Eye (tissue), 1 donor: ENCODE results near the gene UBAP1L.
"Not testable (repeated sequence)": the region's sequence is repeated elsewhere in the genome, so short reads cannot be mapped to it uniquely, and the experiment has no call there.

Experiments used
- DNase-seq: peaks from one replicate; pipeline ENCODE4 v3.0.0-alpha.2; 2015

The UBAP1L gene

DNA sequence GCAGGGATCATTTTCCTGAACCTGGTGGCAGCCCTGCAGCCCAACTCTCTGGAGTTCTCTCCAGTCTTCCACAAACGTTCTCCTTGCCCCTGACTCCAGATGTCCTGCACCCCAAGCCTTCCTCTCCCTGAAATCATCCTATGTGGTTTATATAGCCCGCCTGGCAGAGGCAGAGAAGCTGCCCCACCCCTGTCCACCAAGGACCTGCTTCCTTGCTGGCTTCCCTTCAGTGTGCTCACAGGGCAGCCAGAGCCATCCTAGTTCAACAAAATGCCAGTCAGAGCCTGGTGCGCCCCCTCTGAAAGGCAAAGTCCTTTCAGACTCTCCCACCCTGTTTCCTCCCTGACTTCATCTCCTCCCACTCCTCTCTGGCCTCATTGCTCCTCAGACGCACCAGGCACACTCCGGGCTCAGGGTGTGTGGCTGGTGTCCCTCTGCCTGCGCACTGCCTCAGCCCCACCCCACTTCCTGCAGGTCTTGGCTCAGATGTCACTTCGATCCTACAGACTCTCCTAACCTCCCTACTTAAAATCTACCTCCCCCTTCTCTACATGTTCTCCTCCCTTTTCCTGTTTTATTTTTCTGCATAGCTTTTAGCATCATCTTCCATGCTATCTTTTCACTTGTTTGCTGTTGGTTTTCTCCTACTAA, 32.6 kb downstream of the UBAP1L start:
- DNase-seq, result peak; percentile 37

DNA sequence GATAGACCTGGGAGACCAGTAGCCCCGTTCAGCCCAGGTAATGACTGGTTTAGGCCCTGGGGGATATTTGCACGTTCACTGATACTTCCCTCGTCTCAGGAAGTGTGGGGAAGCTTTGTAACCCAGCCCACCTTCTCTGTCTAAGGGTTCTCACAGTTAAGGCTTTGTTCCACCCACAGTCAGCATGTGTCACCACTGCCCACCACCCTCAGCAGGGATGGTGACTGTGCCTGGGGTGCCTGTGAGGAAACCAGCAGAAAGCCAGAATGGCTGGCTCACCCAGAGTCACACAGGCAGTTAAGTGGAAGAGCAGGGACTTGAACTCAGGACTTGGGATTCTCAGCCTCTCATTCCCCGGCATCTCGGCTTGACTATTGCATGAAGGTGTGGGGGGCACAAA, 33.2 kb downstream of the UBAP1L start:
- DNase-seq, result no peak

DNA sequence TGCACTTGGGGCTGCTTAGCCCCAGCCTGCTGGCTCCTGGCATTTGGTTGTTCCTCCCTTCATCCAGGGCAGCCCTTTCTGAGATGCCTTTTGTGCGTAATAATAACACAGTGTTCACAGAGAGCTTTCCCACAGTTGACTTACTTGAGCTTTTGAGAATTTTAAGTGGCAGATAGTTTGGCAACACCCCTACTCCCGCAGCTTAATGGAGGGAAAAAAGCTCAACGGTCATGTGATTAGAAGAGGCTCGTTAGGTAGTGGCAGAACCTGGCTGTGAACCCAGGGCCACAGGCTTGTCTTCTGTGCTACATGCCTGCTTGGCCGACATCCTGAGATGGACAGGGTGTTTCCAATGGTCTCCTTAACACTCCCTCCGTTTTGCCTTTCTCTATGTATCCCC, 33.7 kb downstream of the UBAP1L start:
- DNase-seq, result no peak

DNA sequence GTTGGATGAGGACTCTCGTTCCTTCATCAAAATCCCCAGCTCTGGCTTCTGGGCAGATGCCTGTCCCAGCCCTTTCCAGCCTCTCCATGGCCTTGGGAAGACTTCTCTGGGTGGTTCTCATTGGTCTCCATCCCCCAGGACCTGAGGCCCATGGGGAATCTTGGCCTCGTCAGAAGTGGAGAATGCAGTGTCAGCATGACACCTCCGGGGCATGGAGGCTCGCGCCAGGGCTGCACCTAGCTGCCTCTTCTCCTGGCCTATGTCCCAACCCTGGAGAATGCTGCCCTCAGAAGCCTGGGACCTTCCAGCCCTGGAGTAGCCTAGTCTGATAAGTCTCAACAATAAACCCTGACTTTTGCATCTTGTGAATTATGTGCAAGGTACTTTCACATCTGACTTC, 35.4 kb downstream of the UBAP1L start:
- DNase-seq, result no peak

DNA sequence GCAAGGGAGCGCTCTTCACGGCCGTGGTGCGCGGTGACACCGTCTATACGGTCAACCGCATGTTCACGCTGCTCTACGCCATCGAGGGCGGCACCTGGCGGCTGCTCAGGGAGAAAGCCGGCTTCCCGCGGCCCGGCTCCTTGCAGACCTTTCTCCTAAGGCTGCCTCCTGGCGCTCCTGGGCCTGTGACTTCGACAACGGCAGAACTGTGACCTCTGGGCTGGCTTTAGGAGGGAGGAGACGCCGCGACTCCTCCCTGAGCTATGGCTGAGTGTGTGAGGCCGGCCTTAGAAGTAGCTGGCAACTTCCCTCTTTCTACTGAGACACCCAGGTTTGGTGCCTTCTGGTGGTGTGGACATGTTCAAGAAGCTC, 37.0 kb downstream of the UBAP1L start:
- DNase-seq, result peak; percentile 79

DNA sequence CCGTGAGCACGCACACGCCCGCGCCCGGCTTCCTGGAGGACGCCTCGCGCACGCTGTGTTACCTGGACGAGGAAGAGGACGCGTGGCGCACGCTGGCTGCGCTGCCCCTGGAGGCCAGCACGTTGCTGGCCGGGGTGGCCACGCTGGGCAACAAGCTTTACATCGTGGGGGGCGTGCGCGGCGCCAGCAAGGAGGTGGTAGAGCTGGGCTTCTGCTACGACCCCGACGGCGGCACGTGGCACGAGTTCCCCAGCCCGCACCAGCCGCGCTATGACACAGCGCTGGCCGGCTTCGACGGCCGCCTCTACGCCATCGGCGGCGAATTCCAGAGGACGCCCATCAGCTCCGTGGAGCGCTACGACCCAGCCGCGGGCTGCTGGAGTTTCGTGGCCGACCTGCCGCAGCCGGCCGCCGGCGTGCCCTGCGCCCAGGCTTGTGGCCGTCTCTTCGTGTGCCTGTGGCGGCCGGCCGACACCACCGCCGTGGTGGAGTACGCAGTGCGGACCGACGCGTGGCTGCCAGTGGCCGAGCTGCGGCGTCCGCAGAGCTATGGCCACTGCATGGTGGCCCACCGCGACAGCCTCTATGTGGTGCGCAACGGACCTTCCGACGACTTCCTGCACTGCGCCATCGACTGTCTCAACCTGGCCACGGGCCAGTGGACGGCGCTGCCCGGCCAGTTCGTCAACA, 37.6 kb downstream of the UBAP1L start:
- DNase-seq, result no peak

DNA sequence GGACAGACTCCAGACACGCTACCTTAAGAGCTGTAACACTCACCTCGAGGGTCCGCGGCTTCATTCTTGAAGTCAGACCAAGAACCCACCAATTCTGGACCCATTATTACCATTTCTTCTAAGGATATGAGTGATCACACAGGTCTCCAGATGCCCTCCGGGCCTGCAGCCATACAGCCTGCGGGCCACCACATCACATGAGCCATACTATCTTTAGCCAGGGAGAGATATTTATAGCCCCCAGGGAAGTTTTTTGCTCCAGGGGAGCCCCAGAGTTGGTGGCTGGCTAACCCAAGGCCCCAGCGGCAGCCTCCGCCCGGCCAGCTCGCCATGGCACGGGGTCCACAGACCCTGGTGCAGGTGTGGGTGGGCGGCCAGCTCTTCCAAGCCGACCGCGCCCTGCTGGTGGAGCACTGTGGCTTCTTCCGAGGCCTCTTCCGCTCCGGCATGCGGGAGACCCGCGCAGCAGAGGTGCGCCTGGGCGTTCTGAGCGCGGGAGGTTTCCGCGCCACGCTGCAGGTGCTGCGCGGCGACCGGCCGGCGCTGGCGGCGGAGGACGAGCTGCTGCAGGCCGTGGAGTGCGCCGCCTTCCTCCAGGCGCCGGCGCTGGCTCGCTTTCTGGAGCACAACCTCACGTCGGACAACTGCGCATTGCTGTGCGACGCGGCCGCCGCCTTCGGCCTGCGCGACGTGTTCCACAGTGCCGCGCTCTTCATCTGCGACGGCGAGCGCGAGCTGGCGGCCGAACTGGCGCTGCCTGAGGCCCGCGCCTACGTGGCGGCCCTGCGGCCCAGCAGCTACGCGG, 38.3 kb downstream of the UBAP1L start, which contains the start of gene KBTBD13:
Gene KBTBD13, plus strand, starts transcription at position 261 of the 805 bp plus-strand sequence. Its CDS starts 70 bp downstream, at position 331.
- no peak for DNase-seq

DNA sequence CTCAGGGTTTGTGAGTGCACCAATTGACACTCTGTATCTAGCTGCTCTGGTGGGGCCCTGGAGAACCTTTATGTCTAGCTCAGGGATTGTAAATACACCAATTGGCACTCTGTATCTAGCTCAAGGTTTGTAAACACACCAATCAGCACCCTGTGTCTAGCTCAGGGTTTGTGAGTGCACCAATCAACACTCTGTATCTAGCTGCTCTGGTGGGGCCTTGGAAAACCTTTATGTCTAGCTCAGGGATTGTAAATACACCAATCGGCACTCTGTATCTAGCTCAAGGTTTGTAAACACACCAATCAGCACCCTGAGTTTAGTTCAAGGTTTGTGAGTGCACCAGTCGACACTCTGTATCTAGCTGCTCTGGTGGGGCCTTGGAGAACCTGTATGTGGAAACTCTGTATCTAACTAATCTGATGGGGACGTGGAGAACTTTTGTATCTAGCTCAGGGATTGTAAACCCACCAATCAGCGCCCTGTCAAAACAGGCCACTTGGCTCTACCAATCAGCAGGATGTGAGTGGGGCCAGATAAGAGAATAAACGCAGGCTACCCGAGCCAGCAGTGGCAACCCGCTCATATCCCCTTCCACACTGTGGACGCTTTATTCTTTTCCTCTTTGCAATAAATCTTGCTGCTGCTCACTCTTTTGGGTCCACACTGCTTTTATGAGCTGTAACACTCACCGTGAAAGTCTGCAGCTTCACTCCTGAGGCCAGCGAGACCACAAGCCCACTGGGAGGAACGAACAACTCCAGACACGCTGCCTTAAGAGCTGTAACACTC, 39.2 kb downstream of the UBAP1L start:
- not testable (repeated sequence) for DNase-seq

DNA sequence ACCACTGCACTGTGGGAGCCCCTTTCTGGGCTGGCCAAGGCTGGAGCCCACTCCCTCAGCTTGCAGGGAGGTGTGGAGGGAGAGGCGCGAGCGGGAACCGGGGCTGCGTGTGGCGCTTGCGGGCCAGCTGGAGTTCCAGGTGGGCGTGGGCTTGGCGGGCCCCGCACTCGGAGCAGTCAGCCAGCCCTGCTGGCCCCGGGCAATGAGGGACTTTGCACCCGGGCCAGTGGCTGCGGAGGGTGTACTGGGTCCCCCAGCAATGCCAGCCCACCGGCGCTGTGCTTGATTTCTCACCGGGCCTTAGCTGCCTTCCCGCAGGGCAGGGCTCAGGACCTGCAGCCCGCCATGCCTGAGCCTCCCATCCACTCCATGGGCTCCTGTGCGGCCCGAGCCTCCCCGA, 40.1 kb downstream of the UBAP1L start:
- not testable (repeated sequence) for DNase-seq

DNA sequence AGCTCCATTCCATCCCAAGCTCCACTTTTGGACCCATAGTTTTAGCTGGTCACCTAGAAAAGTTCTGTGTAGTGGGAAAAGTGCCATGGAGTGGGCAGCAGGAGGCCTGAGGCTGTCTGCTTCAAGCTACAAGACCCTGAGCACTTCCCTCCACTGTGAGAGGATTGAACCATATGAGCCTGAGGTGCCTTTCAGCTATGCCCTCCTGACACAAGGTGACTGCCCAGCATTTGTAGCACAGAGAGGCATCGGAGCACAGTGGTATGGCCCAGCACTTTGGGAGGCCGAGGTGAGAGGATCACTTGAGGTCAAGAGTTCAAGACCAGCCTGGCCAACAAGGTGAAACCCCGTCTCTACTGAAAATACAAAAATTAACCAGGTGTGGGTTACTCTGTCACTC, 42.4 kb downstream of the UBAP1L start:
- no peak for DNase-seq

DNA sequence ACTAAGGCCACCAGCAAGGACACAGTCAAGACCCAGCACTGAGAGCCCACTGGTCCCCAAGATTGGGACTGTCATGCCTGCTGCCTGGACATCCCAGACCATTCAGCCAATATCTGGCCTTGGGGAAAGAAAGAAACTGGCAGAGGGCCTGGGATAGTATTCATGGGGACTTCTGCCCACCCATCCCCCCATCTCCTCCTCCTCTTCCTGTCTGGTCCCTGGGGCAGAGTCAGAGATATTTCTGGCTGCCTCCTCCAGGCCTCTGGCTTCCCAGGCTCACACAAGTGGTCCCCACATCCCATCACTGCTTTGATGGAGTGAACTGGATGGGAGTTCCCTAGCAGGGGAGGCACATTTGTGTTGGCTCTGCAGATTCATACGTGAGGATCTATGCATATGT, 43.0 kb downstream of the UBAP1L start:
- no peak for DNase-seq

DNA sequence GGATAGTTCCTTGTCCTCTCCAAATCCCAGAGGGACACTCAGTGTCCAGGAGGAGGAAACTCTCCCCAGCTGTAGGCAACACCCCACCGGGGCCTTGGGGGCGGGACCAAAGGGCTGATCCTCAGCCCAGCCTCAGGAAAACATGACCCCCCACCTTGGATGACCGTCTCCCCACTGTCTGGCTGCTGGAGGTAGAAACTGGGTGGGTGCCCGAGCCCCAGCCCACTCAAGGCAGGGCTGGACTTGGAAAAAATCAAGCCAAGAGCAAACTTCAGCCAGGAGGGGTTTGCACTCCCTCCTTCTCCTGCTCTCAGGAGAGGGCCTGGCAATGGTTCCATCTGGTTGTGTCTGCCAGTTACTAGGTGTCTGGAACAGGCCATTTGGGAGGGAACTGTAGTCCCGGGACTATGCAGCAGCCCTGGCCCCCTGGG, 43.6 kb downstream of the UBAP1L start:
- no peak for DNase-seq

DNA sequence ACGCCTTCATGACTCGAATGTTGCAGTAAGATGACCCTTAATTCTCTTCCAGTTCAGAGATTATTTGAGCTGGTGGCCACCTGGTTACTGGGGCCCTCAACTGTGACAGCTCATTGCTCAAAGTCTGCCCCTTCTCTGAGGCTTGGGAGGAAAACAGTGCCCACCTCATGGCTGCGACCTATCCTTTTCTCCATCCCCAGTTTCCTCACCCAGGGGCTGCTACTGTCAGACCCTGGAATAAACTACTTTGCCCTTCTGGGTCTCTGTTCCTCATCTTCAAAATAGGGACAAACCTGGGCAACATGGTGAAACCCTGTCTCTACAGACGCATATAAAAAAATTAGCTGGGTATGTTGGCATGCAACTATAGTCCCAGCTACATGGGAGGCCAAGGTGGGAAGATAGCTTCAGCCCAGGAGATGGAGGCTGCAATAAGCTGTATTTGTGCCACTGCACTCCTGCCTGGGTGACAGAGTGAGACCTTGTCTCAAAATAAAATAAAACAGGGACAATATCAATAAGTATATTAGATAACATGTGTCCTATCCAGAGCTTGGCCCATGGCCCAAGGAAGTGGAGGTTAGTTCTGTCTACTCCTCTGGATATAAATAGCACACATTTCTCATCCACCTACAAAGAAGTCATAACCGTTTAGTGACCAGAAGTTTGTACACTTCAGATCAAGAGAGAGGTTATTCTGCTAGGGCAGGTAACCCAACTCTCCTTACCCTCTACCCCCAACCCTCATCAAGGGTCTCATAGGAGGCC, 45.0 kb downstream of the UBAP1L start:
- DNase-seq, result no peak

DNA sequence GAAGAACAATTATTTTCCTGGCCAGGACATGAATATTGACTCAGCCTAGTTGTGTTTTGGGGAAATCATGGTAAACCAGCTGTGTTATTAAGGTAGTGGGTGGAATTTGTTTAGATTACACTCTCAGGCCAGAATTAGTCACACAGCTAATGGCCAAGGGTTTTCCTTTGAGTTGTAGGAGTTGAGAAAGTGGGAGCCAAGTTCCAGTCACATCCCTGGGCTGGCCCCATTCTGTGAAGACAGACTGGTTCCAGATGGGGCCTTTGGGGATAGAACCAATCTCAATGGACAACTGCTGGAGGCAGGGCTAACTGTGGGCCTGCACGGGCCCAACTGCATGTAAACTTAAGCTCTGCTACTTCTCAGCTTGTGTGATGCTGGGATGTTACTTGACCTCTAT, 45.8 kb downstream of the UBAP1L start:
- no peak for DNase-seq

DNA sequence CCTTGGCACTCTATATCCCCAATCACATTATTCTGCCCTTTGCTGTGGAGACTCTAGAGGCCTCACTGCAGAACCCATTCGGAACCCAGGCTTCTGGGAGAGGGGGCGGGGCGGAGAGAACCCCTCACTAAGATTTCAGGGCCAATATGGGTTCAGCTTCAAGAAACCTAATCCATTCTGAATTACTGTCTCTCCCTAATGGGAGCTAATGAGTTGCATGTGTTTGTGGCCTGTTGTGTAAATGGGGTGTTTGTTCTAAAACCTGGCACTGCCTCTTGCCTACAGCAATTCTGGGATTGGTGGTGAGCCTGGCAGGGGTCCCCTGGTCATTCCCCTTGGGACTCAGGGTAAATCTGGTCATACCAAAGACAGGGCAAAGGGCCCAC, 46.6 kb downstream of the UBAP1L start:
- DNase-seq, result no peak

DNA sequence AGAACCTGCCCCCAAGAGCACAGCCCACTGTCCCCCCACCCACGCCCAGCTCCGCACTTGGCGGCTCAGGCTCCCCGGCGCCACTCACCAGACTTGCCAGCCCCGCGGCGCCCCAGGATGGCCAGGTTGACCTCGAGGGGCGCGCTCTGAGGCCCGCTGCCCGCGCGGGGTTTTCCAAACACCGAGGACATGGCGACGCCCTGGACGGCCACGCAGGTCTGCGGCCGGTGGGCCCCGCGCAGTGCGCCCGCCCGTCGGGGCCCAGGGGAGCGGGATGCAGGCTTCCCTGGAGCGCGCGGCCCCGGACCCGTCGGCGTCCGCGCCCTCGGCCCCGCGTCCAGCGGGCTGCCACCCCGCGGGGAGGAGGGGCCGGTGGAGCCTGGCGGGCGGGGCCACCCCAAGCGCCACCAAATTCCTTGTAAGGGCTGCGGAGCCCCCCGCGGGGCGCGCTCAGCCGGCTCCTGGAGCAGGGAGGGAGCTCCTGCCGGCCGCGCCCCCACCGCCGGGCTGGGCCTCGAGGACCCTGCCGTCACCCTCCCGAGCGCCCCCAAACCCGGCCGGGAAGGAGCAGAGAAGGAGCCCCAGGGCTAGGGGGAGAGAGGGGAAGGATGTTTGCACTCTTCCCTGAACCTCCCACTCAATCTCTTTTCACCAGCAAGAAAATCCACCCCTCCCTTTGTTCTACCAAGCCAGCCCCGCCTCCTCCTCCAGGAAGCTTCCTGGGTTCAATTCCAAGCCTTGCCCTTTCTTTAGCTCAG, 47.2 kb downstream of the UBAP1L start, which contains the start of gene RASL12:
Gene RASL12, minus strand, starts transcription at position 347 of the 758 bp plus-strand sequence. Its CDS starts 156 bp downstream, at position 191.
- DNase-seq, result peak; percentile 37

DNA sequence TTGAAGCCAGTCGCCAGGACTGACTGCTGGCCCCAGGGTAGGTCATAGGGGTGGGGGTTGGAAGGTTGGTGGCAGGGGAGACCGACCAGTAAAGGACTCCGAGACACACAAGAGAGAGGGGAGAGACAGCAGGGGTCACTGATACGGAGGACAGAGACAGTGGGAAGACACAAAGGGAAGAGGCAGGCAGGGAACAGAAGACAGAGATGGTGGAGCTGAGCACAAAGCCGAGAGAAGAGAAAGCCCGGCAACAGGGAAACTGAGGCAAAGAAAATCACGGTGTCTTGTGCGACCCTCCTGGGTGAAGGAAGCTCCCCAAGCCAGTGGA, 47.7 kb downstream of the UBAP1L start:
- peak; percentile 29 for DNase-seq

DNA sequence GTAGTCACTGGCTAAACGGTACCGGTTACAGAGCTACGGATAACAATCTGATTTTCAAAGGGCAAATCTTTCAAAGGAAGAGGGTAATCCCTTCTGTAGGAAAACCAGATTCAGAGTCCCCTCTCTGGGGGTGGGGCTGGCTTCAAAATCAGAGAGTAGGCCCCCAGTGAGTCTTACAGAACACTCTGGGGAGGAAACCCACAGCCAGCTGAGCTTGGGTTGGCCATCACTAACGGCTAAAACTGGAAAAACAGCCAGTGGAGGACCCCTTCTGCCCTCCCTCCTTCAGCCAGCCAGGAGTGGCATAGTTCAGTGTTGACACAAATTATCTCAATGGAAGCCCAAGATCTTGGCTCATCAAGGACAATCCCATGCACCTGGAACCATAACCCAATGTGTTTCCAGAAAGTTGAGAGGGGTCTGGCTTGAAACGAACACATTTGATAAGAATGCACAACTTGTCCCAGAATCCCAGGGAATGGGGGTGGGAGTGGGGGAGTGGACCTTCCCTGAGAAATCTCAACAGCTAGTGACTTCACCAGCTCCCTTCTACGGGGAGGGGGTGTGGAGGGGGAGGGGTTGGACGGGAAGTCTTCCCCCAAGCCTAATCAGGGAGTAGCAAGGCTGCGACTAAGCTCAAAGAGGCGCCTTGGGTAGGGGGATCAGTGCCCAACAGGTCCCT, 48.2 kb downstream of the UBAP1L start:
- DNase-seq, result peak; percentile 54

DNA sequence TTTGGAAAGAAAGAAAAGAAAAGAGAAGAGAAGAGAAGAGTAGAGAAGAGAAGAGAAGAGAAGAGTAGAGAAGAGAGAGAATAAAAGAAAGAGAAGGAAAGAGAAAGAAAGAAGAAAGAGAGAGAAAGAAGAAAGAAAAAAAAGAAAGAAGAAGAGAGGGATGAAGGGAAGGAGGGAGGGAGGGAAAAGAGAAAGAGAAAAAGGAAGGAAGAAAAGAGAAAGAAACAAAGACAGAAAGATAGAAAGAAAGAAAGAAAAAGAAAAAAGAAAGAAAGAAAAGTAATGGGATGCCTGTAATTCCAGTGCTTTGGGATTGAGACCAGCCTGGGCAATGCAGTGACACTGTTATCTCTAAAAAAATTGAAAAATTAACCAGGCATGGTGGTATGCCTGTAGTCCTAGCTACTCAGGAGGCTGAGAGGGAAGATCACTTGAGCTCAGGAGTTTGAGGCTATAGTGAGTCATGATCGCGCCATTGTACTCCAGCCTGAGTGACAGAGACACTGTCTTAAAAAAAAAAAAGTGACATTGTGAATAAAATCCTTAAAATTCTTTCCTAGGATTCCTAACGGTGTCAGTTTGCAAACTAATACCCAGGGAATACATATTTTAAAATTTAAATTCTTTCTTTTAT, 48.9 kb downstream of the UBAP1L start:
- no peak for DNase-seq

DNA sequence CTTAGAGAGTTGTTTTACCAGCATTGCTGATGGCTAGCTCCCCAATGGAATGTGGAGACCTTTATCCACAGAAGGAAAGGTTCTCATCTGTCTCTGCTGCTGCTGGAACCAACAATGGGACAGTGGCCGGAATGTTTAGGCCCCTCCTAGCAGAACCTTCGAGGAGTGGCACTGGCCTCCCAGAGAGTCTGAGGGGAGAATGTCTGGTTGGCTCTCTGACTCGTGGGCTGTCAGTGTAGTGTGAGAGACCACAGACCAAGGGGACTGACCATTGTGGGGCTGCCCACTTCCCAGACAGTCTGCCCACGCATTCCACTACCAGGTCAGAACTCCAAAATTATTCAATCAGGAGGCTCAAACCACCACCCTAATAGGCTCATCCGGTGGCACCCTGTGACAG, 52.3 kb downstream of the UBAP1L start:
- no peak for DNase-seq
